Ovary (tissue), 3 donors: ENCODE measurements around the gene LMO7.

ENCODE experiments used
- CTCF ChIP-seq, 3 donors: fragments of 450-650 bp in 2 of 3; fragments of 200-600 bp in 1 of 3; IDR thresholded peaks; one replicate each; pipeline versions ENCODE4 v1.5.1 to v1.8.0; 2016 to 2022; ENCODE audit warnings: antibody characterized with exemption in 3 of 3, mild to moderate bottlenecking in 1 of 3
- EP300 ChIP-seq: sonication (generic); formaldehyde crosslinking; IDR thresholded peaks from one replicate; pipeline ENCODE4 v1.6.1; 2017; ENCODE audit warnings: antibody characterized with exemption
- POLR2A ChIP-seq: fragments of 450-650 bp; IDR thresholded peaks from one replicate; pipeline ENCODE4 v1.6.1; 2017; ENCODE audit warnings: antibody characterized with exemption, mild to moderate bottlenecking, moderate library complexity
- donor health status: DM: no; HTN: no; CAD: no.

- no peak for TF ChIP-seq CTCF (IDR thresholded peaks at IDR 0.05)
- no peak for TF ChIP-seq EP300
- no peak for TF ChIP-seq POLR2A
These were observed 88.8 kb downstream of the LMO7 start for GRCh38 chr13:75724752-75725517.
